ENCODE results near the gene KRT35.

GRCh38 chr17:41511116-41511515 lies 30.2 kb upstream of the KRT35 start:
- TF ChIP-seq KLF9 (tag by site-specific recombination; IDR thresholded peaks at IDR 0.05; ENCODE audit: low read depth), result no peak
- TF ChIP-seq SP2 (tag by site-specific recombination; IDR thresholded peaks at IDR 0.05), result no peak
- no peak for TF ChIP-seq CTCF (tag by site-specific recombination; IDR thresholded peaks at IDR 0.05)
- TF ChIP-seq TRIM28 (IDR thresholded peaks at IDR 0.05; ENCODE audit: borderline replicate concordance, low read length), result no peak
- TF ChIP-seq ZNF18 (tag by site-specific recombination; IDR thresholded peaks at IDR 0.05), result no peak
- TF ChIP-seq ZBTB26 (tag by site-specific recombination; optimal IDR thresholded peaks at IDR 0.05), result no peak
- no peak for TF ChIP-seq ZNF660 (tag by site-specific recombination; IDR thresholded peaks at IDR 0.05)
- no peak for TF ChIP-seq ZNF558 (tag by site-specific recombination; IDR thresholded peaks at IDR 0.05)
